Measurements from ENCODE around the gene MAGI1.
"Not testable (repeated sequence)": the region's sequence is repeated elsewhere in the genome, so short reads cannot be mapped to it uniquely, and the experiment has no call there.

The MAGI1 gene

DNA sequence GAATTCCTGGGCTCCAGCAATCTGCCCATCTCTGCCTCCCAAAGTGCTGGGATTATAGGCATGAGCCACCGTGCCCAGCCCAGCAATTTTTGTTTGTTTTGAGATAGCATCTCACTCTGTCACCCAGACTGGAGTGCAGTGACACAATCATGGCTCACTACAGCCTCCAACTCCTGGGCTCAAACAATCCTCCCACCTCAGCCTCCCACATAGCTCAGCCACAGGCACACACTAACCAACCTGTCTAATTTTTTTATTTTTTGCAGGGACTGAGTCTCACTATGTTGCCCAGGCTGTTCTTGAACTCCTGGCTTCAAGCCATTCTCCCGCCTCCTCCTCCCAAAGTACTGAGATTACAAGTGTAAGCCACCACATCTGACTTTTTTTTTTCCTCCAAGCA, 7.6 kb upstream of the MAGI1 start:
- DNase-seq (ENCODE audit: low read depth, low spot score); H3K4me3 ChIP-seq (ENCODE audit: low read length): not testable (repeated sequence)

DNA sequence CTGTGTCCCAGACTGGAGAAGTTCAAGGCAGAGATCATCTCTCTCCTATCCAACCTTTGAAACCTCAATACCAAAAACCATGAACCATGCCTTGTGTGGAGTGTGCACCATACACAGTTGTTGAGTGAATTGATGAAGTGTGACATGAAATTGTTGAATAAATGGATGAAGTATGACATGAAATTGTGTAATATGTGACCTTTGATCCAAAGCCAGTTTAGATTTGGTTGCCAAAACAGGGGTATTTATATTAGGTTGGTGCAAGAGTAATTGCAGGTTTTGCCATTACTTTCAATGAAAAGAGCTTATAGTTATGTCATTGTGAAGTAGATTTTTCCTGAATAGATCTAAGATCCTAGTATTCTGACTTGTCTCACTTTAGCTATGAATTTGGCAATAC, 3.1 kb upstream of the MAGI1 start:
- no peak overlapping the region for H3K4me3 ChIP-seq (ENCODE audit: low read length)

DNA sequence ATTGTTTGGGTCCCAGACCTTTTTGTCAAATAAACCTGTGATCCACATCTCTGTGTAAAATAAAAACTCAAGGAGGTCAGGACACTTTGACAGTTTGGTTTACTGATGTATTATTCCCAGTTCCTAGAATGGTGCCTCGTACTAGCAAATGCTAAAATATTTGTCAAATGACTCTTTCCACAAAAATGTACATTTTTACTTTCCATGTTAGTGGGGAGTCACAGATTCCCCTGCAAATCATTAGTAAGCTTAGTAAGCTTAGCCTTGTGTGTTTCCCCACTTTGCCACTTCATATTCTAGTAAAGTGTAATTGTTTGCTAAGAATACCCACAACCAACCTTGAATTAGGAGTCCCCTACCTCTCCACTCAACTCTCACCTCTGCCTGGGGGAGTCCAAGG, 2.4 kb upstream of the MAGI1 start:
- H3K4me3 ChIP-seq (ENCODE audit: low read length), result no peak overlapping the region
- no peak for DNase-seq (ENCODE audit: low read depth, low spot score)

More for the DNA sequence above, 3.1 kb upstream of the MAGI1 start:
- DNase-seq (ENCODE audit: low read depth, low spot score), result no peak

DNA sequence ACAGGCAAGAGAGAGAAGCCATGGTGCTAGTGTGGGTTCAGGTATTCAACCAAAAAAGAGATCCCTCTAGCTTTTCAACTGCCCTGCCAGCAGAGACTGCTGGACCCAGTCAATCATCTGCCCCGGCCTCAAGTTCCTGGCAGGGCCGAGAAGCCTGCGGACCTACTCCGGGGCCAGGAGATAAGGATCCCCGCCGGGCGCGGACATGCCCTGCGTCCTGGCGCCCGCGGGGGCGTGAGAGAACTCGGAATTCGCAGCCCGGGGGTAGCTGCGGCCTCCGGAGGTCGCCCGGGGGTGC, 821 bp upstream of the MAGI1 start:
- H3K4me3 ChIP-seq (ENCODE audit: low read length), result peak overlapping the region; percentile 84
- no peak for DNase-seq (ENCODE audit: low read depth, low spot score)

DNA sequence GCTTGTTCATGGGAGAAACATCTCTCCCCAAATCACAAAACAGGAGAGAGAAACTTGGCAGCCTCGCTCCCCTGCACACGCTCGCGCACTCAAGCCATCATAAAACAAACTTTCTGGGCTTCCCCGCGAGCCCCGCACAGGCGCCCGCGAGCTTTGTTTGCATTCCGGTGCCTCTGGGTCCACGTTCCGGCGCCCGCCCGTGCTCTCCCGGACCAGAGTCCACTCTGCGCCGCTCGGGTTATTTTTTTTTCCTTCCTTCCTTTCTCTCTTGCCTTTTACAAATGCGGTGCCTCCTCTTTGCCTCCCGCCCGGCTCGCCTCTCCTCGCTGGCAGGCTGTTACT, 363 bp downstream of the MAGI1 start:
- DNase-seq (ENCODE audit: low read depth, low spot score), result no peak
- H3K4me3 ChIP-seq (ENCODE audit: low read length), result peak overlapping the region; percentile 84

DNA sequence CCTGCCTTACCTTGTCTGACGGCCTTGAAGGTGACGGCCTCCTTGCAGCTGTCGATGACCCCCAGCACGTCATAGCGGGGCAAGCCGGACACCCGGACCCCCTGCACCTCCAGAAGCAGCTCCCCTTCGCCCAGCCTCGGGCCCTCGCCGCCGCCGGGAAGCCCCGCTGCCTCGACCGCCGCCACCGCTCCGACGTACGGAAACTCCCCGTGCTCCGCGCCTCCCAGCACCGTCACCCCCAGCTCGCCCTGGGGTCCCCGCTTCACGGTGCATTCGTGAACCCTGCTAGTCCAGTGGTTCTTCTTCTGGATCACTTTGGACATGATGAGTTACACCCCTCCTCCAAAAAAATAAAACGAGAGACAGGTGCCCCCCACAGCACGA, 740 bp downstream of the MAGI1 start:
- no peak for DNase-seq (ENCODE audit: low read depth, low spot score)
- peak overlapping the region; percentile 84 for H3K4me3 ChIP-seq (ENCODE audit: low read length)

DNA sequence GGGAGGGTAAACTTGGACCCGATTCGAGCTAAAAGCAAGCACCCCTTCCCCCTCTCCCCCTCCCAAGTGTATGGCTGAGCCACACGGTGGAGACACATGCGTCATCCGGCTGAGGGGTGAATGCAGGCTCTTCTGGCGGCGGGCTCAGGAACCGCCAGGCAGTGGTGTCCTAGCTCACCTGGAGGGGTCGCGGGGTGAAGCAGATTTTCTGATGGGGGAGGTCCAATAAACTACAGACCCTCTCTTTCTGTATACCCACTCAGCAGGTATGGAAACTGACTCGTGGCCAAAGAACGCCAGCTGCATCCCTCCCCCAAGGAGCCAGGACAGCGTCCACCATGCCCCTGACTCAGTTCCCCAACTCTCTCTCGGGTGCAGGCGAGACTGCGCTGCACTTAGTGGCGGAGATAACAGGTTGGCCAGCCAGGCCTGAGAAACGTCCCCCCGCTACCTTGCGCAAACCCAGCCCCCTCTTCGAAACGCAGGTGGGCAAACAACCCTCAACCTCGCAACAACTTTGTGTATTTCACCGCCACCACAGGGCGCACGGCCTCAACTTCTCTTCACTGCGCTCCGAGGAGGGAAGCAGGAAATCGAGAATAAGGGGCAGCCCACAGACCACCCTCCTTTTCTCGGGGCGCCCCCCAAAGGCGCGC, 1.3 kb downstream of the MAGI1 start:
- H3K4me3 ChIP-seq (ENCODE audit: low read length), result peak overlapping the region; percentile 84

DNA sequence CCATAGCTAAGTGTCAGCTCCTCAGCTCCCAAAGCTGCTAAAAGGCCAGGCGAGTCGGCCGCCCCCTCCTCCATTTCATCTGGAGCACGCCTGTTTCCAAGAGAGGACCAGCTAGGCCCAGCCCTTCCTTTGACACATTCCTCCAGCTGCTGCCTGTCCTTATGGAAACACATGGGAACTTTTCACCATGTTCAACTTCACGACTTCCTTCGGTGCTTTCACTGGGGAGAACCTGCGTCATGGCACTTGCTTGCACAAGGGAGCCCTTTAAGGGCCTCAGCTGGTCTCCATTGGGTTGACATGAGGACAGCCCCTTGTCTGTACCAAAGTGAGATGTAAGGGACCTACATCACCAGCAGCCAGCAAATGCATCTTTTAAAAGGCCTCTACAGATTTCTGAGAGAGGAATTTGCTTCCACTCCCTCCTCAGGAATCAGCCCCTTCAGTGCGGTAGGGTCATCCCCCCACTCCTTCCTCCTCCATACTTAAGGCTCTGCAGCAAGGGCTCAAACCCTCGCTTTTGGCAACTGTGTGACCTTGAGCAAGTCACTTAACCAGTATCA, 2.1 kb downstream of the MAGI1 start:
- H3K4me3 ChIP-seq (ENCODE audit: low read length), result peak overlapping the region; percentile 84
- DNase-seq (ENCODE audit: low read depth, low spot score), result no peak

More for the DNA sequence above, 1.3 kb downstream of the MAGI1 start:
- DNase-seq (ENCODE audit: low read depth, low spot score), result peak; percentile 32

DNA sequence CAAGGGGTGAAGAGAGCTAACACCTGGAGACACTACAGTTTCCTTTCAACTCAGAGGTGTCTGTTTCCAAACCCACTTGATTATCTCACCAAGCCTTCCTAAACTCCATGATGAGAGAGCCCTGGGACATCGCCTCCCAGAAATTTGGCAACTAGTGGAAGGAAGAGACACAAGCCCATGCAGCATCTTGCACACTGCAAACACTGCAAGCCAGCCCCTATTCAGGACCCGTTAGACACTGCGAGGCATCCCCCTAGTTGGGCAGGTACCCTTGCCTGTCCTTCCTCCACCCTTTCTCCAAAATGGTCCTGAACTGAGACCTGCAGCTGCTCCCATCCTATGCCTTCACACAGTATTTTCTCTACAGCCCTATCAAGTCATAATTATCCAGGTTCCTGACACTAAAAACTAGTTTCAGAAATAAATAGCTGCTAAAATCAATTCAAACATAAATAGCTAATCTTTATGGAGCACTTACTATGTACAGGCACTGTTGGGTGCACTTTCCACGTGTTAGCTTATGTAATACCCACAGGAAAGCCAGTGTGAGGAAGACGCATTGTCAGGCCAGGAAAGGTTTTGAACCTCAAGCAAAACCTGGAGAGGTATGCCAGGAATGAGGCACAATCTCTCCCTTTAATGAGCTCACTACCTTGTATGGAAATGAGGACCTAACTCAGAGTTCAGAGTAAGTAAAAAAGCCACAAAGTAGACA, 2.8 kb downstream of the MAGI1 start:
- DNase-seq (ENCODE audit: low read depth, low spot score), result no peak
- no peak overlapping the region for H3K4me3 ChIP-seq (ENCODE audit: low read length)

DNA sequence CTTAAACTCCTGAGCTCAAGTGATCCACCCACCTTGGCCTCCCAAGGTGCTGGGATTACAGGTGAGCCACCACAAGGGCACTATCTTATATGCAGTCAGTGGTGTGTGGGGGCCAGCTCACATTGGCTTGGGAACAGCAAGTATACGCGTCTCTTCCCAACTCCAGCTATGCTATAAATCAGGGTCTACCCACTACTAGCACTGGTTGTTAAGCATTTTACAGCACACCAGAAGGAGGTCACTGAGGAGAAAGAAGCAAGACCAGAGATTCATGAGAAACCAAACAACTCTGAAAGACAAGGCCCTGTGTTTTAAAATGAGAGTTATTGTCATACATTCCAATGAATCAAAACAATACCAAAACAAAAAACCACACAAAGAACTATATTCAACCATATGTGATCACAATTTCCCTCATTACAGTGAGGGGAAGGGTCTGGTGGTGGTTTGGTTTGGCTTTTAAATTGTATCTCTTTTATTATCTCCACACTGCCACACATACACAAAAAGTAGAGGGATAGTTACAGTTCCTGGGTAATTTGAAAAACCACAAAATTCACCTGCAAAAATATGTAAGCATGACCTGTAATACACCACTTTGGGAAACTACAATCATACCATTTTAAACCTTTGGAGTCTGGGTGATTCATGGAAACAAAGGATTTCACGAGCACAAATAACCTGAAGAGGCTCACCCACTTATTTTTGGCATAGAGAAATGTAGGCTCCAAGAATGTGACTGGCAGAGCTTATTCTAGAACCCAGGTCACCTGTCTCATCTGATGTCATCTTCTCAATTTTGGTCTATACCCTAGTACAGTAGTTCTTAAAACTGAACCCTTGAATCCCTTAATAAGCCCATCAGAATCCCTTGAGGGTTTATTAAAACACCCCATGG, 5.2 kb downstream of the MAGI1 start:
- no peak for DNase-seq (ENCODE audit: low read depth, low spot score)
- no peak overlapping the region for H3K4me3 ChIP-seq (ENCODE audit: low read length)

DNA sequence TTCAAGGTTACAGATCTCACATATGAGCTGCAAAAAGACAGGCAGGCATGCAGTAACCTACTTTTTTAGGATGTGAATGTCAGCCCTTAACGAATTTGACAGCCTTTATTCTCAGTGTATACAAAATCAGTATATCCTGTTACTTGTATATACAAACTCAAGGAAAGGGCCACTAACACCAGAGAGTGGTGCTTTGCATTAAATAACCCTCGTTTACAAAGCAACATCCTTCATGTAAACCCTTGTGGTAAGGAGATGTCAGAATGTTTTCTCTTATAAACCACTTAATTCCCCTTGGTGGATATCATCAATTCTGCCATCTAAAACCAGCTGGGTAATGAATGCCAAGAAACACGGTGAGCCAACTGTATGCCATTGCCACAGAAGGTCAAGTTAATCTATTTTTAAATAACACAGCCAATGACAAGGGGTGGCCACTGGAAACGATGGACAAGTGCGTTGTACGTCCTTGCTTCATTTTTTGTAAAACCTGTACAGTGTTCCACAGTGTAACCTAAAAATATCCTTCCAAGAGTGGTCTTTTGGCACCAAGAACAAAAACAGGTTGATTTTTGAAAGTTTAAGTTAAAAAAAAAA, 7.5 kb downstream of the MAGI1 start:
- DNase-seq (ENCODE audit: low read depth, low spot score), result no peak
- no peak overlapping the region for H3K4me3 ChIP-seq (ENCODE audit: low read length)

DNA sequence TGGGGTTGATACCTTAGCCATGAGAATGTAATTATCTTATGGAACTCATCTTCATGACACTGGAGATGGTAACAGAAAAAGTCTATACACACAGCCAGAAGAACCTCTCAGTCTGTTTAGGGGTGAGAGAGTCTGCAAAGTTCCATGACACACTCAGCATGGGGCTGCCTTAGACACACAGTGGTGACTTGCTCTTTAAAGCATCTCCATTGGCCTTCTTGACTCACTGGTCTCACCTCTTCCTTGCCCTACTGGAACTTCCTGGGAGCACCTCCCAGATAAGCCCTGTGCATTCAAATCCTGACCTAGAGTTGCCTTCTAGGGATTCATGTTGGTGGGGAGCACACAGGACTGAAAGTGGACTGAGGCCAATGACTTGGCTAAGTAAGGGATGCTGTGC, 9.3 kb downstream of the MAGI1 start:
- DNase-seq (ENCODE audit: low read depth, low spot score), result no peak
- no peak overlapping the region for H3K4me3 ChIP-seq (ENCODE audit: low read length)

DNA sequence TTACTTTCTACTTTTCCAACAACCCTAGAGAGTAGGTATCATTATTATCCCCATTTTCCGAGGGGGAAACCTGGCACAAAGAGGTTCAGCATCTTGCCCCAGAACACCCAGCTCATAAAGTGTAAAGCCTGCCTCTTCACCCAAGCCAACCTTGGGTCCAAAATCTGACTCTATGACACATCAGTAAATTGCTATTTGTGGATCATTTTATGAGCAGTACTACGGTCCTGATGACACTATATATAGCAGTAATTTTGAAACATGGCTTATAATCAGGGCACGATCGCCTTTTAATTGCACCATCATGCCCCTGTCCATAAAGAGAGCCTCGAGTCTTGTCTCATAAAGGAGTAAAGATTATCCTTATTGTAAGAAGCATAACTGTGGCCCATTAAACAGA, 9.7 kb downstream of the MAGI1 start:
- H3K4me3 ChIP-seq (ENCODE audit: low read length), result no peak overlapping the region
- no peak for DNase-seq (ENCODE audit: low read depth, low spot score)

DNA sequence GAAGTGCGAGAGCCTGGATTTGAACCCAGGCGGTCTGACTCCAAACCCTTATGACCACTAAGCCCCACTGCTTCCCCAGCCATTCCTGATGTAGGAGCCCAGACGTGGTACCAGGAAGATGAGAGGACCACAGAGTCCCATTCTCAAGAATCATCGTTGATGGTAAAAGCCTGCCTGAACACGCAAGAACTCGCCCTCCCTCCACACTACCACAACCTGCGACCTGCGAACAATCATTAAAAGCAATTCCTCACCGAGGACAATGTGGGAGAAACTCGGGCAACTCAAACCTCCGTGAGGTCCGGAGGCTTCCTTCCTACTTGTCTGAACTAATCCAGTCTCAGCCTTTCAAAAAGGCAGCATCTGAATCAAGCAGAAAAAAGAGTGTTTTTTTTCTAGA, 10.3 kb downstream of the MAGI1 start:
- no peak for DNase-seq (ENCODE audit: low read depth, low spot score)
- H3K4me3 ChIP-seq (ENCODE audit: low read length), result no peak overlapping the region

DNA sequence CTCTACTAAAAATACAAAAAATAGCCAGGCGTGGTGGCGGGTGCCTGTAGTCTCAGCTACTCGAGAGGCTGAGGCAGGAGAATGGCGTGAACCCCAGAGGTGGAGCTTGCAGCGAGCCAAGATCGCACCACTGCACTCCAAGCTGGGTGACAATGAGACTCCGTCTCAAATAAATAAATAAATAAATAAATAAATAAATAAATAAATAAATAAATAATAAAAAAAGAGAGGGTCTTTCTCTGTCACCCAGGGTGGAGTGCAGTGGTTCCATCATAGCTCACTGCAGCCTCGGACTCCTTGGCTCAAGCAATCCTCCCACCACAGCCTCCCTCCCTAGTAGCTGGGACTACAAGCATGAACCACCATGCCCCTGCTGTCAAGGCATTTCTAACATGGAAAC, 11.6 kb downstream of the MAGI1 start:
- not testable (repeated sequence) for H3K4me3 ChIP-seq (ENCODE audit: low read length); DNase-seq (ENCODE audit: low read depth, low spot score)

DNA sequence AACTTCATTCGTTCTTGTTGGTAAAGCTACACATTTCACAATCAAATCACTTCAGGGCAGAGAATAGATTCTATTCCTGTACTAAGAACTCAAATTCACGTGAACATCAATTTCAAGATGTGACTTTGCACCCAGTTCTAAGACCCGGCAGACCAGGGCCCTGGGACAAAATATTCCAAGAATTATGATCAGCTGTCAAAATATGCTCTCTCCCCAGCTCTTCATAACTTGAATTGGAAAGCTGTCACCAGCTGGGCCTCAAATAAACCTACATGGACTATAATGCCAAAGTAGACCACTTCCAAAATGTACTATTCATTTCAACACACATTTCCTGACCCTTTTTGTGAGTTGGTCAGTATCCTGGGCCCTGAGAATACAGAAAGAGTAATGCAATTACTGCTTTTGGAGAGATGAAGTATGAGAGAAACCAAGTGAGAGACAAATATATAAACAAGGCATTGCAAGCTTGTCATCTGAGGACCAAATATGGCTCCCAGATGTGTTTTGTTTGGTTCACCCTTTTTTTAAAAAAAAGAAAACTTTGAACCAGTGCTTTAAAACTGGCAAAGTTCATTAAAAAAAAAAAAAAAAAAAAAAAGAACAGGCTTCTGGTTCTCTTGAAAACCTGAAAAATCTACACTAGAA, 14.9 kb downstream of the MAGI1 start:
- H3K4me3 ChIP-seq (ENCODE audit: low read length), result no peak overlapping the region

DNA sequence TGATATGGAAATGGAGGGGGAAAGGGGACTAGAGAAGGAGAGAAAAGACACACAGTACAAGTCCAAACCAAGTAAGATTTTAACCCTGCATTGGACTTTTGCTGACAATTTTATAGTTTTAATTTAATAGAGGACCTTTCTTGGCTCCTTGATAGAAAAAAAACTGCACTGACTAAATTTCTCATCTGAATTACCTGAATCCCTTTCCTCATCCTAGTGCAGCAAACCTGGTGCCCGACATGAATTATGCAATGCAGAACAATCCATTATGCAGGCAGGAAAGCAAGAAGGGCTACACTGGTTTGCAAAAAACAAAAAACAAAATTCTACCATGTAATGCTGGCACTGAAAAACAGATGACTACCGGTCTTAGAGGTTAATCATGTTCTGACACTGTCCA, 15.5 kb downstream of the MAGI1 start:
- DNase-seq (ENCODE audit: low read depth, low spot score), result no peak
- H3K4me3 ChIP-seq (ENCODE audit: low read length), result no peak overlapping the region

More for the DNA sequence above, 14.9 kb downstream of the MAGI1 start:
- no peak for DNase-seq (ENCODE audit: low read depth, low spot score)

DNA sequence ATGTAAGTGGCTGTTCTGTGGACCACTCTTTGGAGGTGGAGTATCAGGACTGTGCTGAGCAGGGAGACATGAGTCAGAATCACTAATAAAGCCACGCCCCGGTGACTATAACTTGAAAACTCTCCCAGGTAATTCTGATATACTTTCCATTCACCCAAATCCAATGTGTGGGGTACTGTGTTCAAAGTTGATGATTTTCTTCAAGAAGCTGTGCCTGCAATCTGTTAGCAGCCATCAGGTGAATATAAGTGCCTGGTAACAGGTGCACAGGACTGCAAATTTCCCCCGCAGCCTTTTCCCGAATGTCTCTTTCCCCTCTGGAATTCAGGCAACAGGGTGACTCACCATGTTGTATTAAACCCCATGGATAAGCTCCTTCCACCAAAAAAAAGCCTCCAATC, 17.0 kb downstream of the MAGI1 start:
- DNase-seq (ENCODE audit: low read depth, low spot score), result no peak
- no peak overlapping the region for H3K4me3 ChIP-seq (ENCODE audit: low read length)

DNA sequence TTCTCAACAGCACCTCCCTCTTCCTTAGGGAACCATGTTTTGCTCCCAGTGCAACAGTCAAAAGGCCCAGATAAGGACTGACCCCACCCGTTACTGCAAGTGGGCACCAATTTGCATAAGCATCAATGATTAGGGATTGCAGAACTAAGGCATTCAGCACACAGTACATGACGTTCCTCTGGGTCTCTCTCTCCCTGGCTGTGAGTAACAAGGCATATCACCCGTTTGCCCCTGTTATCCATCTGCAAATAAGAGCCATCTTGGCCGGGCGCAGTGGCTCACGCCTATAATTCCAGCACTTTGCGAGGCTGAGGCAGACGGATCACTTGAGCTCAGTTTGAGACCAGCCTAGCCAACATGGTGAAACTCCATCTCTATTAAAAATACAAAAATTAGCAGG, 18.8 kb downstream of the MAGI1 start:
- no peak for DNase-seq (ENCODE audit: low read depth, low spot score)
- no peak overlapping the region for H3K4me3 ChIP-seq (ENCODE audit: low read length)

Data from Jurkat, Clone E6-1 (cell line).